Left kidney (tissue), 2 donors: ENCODE results near the gene MGAT4C. TPM values are rescaled to one million over a fixed set of nuclear protein-coding genes. Genes with fewer than 3 reads are reported as not detected.

ENCODE experiments used
- DNase-seq: peaks from one replicate; pipeline ENCODE4 v3.0.0-alpha.2; 2013
- polyA plus RNA-seq: library from polyadenylated mRNA; unstranded; fragments of 120-200 nt; gene quantifications from one replicate; pipeline ENCODE4 v1.2.1, GENCODE V29; 2013; ENCODE audit not compliant: insufficient read length

The MGAT4C gene
- polyA plus RNA-seq, 1 donor: 0.81 TPM

- DNase-seq: no peak
Measured at GRCh38 chr12:86229772-86230171, 26.4 kb downstream of the MGAT4C start.

DNA sequence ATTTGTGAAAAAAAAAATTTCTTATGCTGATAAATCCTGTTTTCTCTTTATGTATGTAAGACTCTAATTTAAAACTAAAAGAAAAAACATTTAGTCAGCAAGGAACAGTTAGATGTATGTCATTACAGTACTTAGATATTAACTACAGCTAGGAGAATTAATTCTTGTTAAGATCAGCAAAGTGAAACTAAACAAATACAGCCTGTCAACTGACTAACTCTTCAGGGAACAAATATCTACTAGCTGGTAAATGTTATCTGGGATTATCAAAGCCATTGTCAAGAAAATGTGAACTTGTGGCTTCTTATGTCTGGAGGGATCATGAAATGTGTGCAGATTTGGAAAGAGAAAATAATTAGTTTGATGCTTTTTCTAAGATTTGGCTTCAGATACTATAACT lies 27.5 kb downstream of the MGAT4C start:
- DNase-seq: no peak

- no peak for DNase-seq
Measured at GRCh38 chr12:86226481-86226880, 29.7 kb downstream of the MGAT4C start.

- no peak for DNase-seq
Measured at GRCh38 chr12:86216591-86216990, 39.6 kb downstream of the MGAT4C start.

DNA sequence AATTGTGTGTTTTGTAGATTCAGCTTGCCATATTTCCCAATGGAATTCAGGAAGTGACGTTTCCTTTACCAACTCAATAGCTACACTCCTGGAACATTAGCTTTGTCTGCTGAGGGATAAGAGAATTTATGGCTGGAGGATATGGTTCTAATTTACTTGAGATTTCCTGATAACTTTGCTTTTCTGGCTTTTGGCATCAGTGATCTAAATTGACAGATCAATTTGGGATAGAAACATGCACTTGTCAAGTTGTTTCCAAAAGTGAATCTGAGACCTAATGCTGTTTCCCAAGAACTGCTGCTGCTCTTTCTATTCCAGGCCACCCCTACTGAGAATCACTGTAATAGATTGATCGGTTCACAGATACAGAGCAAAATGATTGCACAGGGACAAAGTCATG lies 43.2 kb downstream of the MGAT4C start:
- DNase-seq: no peak

DNA sequence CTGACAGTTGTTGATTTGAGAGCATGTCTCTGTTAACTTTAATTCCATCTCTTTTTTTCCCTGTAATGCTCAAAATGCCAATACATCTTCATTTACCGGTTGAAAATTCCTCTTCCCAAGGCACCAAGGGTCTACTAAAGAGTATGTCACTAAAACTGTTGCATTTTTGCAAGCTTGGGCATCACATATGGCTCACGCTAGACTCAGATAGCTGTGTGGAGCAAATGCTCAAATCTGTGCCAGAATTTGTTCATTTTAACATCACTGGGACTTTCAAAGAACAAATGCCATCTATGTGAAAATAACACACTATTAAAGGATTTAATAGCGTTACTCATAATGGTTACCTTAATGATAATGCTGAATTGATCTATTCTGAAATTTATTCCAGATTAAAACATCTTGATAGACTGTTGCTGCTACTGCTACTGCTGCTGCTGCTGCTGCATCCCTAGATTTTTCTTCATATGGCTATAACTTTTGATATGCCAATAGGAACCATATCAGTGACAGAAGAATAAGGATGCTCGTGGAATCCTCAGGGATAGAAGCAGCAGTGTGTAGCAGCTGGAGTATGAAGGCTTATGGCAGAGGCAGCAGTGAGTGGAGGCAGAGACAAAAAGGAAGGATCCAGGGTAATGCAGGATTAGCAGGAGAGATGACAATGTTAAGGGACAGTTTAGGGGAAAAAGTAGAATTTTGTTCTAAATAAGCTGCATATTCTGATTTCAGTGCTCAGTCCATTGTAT lies 57.3 kb downstream of the MGAT4C start:
- no peak for DNase-seq

DNA sequence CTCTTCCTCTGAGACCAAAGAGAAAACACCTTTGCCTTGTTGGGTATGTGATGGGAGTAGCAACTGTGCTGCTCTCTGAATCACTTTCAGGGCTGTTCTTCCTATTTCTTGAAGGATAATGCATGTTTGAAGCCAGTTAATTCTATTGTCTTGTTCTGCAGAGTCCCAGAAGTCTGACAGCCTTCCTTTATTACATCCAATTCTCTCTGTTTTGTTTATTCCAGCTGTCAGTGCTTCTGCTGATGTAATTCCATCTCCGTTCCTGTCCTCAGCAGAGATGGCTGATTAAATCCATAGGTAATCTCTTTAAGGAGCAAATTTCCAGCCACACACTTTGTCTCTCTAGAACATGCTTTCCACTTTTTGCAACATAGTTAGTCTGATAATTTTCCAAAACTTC lies 59.7 kb downstream of the MGAT4C start:
- DNase-seq: no peak

- DNase-seq: no peak
Measured at GRCh38 chr12:86194721-86195120, 61.5 kb downstream of the MGAT4C start.

DNA sequence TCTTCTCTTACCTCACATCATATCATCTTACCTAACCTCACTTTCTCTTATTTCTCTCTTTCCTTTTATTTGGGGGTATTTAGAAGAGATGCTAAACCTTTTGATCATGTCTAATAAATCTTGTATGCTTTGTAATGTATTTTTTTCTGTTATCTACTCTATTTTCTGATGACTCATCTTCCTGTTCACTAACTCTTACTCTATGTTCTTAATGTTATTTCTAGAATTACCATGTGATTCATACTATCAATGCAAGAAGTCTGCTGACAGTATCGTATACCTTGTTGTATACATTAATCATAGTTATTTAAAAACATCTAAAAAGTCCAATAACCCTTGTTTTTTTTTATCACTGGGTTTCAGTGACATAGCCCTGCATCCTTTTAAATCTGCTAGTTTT lies 62.3 kb downstream of the MGAT4C start:
- no peak for DNase-seq

- no peak for DNase-seq
Measured at GRCh38 chr12:86188226-86188625, 68.0 kb downstream of the MGAT4C start.

DNA sequence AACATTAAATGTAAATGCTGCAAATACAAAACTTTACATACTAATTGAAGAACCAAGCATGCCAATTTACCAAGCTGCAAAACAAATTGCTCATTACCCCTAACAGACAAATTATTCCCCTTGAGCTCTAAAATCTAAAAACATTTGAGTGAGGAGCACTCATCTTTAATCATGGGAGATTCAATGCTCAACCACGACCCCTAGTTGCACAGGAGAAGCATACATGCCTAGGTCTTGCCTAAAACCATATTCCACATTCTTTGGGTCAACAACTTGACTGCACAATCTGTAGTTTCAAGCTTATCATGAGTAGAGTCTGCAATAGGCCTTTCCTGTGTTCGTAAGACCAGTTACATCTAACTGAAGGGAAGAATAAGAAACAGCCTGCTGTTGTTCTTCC lies 69.7 kb downstream of the MGAT4C start:
- DNase-seq: no peak

DNA sequence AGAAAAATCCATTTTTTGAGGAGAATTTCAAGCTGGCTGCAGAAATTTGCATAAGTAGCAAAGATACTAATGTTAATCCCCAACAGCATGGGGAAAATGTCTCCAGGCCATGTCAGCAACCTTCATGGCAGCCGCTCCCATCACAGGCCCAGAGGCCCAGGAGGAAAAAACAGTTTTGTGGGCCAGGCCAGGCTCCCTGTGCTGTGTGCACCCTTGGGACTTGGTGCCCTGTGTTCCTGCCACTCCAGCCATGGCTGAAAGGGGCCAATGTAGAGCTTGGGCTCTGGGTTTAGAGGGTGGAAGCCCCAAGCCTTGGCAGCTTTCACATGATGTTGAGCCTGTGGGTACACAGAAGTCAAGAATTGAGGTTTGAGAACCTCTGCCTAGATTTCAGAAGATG lies 76.3 kb downstream of the MGAT4C start:
- no peak for DNase-seq

DNA sequence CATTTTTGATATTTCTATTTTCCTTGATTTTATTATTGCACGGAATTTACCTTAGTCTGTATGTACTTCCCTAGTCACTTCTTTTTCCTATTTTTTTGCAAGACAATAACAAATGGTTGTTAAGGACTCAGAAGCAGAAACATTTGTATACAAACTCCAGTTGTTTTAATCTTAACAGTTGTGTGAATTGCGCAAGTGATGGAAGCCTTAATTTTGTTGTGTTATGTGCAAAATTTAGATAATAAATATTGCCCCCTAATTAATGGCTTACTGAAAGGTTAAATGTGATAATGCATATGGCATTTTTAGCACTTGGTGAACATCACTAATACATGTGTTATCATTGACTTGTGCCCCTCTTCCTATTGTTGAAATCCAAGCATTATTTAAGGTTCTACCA lies 82.0 kb downstream of the MGAT4C start:
- no peak for DNase-seq

- no peak for DNase-seq
Measured at GRCh38 chr12:86172913-86173443, 83.2 kb downstream of the MGAT4C start.

GRCh38 chr12:86170051-86170450 lies 86.1 kb downstream of the MGAT4C start:
- DNase-seq: no peak

DNA sequence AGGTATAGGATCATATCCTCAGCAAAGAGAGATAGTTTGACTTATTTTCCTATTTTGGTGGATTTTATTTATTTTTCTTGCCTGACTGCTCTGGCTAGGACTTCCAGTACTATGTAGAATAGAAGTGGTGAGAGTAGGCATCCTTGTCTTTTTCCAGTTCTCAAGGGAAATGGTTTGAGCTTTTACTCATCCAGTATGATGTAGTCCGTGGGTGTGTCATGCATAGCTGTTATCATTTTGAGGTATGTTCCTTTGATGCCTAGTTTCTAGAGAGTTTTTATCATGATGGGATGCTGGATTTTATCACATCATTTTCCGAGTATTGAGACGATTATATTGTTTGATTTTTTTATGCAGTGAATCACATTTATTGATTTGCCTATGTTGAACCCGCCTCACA lies 97.2 kb downstream of the MGAT4C start:
- DNase-seq: no peak

DNA sequence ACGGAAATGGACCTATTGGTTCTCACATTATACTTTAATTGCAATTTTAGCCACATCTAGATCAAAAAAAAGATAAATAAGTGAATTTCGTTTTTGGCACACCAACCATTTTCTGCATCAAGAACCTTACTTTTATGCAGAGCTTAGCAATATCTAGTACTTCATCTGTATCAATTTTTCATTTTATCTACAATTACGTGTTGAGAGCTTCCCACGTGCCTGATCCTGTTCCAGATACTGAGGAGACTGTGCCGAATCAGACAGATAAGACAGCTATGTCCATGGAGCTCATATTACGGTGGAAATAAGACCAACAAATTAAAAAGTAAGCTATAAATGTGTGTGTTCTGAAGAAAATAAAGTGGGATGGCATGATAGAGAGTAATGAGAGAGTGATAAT lies 101.6 kb downstream of the MGAT4C start:
- DNase-seq: no peak

GRCh38 chr12:86148612-86149011 lies 107.6 kb downstream of the MGAT4C start:
- no peak for DNase-seq

DNA sequence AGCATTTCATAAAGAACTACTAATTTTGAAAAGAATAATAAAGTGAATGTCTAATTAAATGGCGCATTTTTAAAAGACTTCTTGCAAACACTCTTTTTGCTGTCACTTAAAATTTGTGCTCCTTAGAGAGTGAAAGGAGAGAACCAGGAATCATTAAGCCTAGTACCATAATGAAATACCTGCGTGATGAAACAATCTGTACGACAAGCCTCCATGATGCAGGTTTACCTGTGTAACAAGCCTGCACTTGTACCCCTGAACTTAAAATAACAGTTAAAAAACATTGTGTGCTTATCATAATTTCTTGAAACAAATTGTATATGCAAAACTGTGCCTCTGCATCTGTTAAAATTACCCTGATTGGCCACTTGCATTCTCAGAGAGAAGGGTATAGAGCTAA lies 108.1 kb downstream of the MGAT4C start:
- no peak for DNase-seq

GRCh38 chr12:86145156-86145555 lies 111.0 kb downstream of the MGAT4C start:
- no peak for DNase-seq

- DNase-seq: no peak
Measured at GRCh38 chr12:86143162-86143561, 113.0 kb downstream of the MGAT4C start.

- DNase-seq: no peak
Measured at GRCh38 chr12:86139671-86140070, 116.5 kb downstream of the MGAT4C start.

DNA sequence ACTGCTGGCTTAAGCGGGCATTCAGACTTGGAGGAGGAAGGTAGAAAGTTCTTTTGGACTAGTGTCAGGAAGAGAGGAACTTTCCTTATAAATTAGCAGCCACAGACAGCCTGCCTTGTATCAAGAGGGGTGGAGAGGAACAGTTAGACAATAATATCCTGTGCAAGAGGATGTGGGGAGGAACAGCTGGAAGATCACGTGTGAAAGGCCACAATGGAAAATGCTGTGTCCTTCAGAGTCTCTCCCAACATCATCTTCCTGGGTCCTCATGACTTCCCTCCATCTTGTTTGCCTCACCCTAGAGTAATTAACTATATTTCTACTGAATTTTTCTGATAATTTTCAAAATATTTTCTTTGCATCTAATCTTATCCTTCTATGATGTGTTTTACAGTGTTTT lies 117.4 kb downstream of the MGAT4C start:
- DNase-seq: no peak

DNA sequence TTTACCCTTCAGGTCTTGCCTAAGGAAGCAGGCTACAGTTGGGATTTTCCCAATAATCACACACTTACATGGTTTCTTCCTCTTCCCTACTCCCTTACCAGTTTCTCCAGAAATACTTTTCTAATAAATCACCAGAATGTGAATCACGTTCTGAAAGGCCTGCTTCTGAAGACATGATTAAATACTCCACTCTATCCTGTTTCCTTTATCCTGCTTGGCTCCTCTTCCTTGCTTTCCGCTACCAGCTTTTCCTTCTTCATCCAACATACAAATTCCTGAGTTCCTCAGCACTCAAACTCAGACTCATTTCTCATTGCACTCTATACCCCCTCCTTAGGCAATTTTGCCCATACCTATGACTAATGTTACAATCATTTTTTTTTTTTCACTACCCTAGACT lies 118.3 kb downstream of the MGAT4C start:
- DNase-seq: no peak
